SIG-M5 treated with dmso at 0.1 percent for 504 hours (cell line): Measurements from ENCODE around the gene SMIM32.
A peak's percentile ranks its signal among the peaks of the same experiment; 100 is the strongest.

Experiments used
- DNase-seq: peaks from one replicate; lab custom pipeline; 2025; ENCODE audit not compliant: unreplicated experiment; lab: John Stamatoyannopoulos, UW

Gene SMIM32

DNA sequence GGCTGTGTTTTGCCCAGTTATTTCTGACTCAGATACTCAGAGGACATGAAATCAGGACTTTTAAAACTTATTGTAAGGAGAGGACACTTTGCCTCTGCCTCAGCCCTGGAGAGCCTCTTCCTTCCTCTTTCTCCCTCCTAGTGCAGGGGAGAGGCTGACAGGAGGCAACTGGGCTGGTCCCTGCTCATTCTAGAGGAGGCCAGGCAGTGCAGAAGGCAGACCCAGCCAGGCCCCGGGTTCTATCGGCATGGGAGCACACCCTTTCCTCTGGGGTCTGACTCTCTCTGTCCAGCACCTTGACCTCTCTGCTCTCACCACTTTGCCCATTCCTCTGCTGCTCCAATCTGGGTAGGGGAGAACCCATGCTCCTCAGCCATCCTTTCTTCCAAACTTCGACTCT is 16.0 kb upstream of the SMIM32 start:
- DNase-seq: peak; percentile 15

GRCh38 chr5:136207631-136208030 is 14.7 kb upstream of the SMIM32 start:
- no peak for DNase-seq

GRCh38 chr5:136206361-136206760 is 13.4 kb upstream of the SMIM32 start:
- no peak for DNase-seq

DNA sequence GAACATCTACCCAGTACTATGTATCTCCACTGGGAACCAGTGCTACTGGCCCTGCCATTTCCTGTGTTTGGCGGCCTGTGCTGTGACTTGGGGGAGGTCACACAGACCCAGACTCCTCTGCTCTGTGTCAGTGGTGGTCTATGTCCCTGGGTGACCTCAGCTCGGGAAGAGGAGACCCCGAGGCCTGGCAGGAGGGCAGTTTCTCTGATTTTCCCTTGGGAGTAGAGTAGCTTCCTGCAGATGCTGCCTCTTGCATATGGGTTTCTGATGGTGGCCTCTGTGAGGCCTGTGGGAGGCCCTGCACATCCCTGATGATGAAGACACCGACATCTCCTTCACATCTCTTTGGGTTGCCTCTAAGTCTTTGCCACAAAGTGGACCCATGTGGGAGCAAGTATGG is 13.0 kb upstream of the SMIM32 start:
- no peak for DNase-seq

GRCh38 chr5:136205061-136205702 is 12.2 kb upstream of the SMIM32 start:
- no peak for DNase-seq

GRCh38 chr5:136203303-136203922 is 10.5 kb upstream of the SMIM32 start:
- no peak for DNase-seq

DNA sequence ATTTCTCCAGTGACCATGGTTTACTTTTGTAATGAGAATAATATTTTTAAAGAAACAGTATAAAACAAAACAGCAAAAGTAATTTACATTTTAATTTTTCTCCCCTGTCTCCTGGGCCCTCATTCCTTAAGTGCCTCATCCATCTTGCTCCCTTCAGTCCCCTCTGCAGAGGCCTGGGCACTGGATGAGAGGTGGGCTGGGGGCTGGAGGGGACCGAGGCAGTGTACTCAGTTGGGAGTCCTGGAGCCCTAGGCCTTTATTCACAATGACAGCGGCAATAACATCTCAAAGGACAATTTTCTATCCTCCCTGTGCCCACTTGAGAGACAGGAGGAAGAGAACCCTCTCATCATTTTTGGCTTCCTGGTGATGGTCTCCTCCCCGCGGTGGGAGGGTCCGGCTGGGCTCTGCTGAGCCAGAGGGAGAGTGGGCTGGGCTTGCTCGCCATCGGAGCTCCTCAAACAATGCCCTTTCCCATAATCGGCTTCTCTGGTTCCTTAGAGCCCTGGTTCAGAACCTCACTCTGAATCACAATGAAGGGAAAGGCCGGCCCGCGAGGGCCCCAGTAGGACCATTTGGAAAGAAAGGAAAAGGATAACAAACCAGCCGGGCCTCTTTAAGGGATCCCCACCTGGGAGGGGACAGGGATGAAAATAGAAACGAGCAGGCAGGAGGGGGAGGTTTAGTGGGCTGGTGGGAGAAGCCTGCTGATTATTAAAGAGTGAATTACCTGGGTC is 9.7 kb upstream of the SMIM32 start:
- DNase-seq: no peak

DNA sequence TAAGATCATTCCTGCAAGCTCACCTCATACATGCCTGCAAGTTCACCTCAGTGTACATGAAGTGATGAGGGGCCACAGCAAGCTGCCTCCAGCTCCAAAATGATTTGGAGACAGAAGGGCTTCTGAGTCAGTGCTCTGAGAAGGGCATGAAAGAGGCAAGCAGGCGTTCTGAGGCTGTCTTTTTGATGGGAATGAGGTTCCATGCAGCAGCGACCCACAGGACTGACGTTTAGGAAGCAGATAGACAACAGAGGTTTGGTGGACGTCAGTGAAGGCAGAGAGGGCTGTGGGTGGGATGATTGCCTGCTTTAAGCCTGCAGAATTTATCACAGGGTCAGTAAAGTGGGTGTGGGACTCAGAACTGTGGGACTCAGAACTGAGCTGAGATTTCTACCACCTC is 8.9 kb upstream of the SMIM32 start:
- DNase-seq: no peak

DNA sequence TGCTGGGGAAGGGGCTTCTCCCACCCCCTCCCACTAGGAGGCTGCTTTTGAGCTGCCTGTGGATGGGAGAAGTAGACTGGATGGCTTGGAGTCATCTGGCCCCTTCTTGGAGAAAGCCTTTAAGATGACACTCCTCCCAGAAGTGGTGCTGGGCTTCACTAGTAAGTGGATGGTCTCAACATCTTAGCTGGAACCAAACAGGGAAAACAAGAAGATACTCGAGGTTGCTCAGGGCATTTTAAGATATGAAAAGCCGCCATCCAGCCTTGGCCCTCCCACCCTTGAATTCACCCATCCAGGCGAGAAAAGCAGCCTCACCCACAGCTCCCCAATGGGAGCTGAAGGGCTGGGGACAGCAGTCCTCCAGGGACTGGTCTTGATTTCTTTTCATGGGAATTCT is 7.8 kb upstream of the SMIM32 start:
- DNase-seq: no peak

- no peak for DNase-seq
Measured at GRCh38 chr5:136200130-136200529, 7.2 kb upstream of the SMIM32 start.

DNA sequence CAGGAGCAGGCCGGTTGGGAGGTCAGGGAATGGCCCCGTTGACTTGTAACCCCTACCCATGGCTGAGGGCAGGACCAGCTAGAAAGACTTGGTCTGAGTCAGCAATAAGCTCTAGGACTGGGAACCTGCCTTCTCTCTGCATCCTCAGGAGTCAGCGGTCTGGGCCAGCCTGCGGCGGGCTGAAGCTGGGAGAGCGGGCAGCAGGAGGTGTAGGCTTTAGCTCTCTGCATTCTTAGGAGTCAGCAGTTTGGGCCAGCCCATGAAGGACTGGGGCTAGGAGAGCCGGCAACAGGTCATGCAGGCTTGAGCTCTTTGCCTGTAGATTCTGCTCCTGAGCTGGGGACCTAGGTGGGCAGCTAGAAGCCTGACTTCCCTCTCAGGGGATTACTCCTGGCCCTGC is 6.4 kb upstream of the SMIM32 start:
- DNase-seq: no peak

GRCh38 chr5:136198453-136198852 is 5.5 kb upstream of the SMIM32 start:
- DNase-seq: no peak

DNA sequence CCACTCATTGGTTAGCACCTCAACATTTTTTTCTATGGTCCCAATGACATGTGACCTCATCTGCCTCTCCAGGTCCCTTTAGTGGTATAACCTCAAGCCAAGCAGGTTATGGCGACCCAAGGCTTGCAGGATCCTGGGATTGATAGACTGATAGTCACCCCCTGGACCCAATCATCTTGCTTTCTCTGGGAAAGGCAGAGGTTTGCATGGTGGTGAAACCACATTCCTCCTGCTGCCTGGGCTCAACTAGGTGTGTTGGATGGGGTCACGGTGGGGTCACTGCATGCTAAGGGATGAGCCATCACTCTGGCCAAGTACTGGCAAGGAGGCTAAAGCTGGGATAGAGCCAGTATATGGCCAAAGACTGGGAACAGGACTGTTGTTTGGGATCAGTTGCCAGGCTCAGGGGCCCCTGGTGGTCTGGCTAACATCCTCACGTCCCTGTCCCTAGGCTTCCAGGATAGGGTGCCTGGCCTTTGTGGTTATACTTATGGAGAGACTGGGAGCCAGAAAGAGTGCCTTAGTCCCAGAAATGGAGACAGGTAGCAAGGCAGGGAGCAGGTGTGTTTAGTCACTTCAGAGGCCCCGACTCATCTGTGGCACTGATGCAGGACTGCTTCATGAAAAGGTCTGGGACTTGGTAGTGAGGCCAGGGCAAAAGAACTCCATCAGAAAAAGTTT is 4.6 kb upstream of the SMIM32 start:
- DNase-seq: no peak

GRCh38 chr5:136195971-136196820 is 3.2 kb upstream of the SMIM32 start:
- DNase-seq: no peak

- DNase-seq: no peak
Measured at GRCh38 chr5:136194576-136194975, 1.6 kb upstream of the SMIM32 start.

- DNase-seq: no peak
Measured at GRCh38 chr5:136193322-136193935, 467 bp upstream of the SMIM32 start.

DNA sequence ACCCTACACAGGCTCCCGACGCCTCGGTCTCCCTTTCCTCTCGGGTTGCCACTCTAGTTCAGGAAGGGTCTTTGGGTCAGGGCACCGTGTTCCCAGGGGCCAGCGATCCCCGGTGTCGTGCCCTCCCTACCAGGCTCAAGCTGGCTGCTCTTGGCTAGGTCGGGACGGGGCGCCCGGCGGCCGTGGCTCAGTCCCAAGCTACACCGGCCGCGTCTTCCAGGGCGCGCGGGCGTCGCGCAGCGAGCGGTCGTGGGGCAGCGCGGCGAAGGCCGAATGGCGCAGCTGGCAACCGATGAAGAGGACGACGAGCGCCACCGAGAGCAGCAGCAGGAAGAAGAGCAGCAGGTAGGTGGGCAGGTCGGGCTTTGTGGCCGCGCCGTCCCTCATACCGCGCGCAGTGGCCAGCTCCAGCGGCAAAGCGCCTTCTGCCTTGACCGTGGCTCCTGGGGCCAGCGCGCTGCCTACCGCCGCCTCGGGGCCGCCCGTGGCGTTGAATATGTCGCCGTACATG is 892 bp downstream of the SMIM32 start:
- DNase-seq: no peak

GRCh38 chr5:136191304-136192014 is 1.5 kb downstream of the SMIM32 start:
- no peak for DNase-seq

DNA sequence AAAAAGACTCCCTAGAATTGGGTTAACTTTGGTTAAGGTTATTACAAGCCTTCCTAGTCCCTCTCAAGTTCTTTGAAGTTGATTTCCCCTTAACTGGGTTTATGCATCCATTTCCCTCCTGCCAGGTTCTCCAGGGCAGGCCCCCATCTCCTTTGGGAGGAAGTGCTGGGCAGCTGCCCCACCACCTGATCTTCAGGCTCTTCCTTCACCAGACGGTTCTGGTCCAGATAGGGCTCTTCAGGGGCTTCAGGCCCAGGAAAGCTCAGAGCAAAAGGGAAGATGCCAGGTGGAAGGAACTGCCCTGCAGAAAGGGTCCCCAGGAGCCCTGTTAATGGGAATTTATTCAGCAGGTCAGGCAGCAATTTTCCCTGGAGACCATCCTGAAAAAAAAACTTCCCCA is 2.1 kb downstream of the SMIM32 start:
- no peak for DNase-seq
